ENCODE data around the gene EPS8L2. TPM values are rescaled to one million over a fixed set of nuclear protein-coding genes. Genes with fewer than 3 reads are reported as not detected.

The EPS8L2 gene
- total and polyA plus RNA-seq, 4 donors = 24.4 to 138 (median 62.7) TPM

DNA sequence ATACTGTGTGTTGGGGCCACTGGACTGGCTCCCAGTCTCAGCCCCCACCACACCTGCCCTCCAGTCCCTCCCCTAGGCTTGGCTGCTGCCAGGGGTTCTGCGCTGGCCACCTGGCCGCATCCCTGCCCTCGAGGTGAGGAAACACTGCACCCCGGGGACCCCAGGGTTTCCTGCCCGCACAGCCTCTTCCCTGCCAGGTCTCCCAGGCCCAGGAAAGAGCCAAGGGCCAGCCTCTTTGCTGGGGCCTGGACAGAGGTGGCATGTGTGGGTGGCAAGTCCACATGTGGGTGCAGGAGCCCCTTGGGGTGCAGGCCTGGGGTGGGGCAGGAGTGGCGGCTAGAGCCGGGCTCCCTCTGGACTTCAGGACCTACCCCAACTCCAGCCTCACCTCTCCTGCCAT lies 2.5 kb downstream of the EPS8L2 start:
- no peak for TF ChIP-seq EGR1 (IDR thresholded peaks at IDR 0.05; ENCODE audit: low read depth in 2 of 2)
- TF ChIP-seq NR2F2 (IDR thresholded peaks at IDR 0.05) = no peak
- TF ChIP-seq HNF4G (IDR thresholded peaks at IDR 0.05) = no peak
- no peak for TF ChIP-seq JUND (IDR thresholded peaks at IDR 0.05)
- TF ChIP-seq, protein P1, sequence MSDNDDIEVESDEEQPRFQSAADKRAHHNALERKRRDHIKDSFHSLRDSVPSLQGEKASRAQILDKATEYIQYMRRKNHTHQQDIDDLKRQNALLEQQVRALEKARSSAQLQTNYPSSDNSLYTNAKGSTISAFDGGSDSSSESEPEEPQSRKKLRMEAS (IDR thresholded peaks at IDR 0.05) = no peak
- no peak for TF ChIP-seq HNF4A (conservative IDR thresholded peaks at IDR 0.05)
- no peak for TF ChIP-seq GABPA (IDR thresholded peaks at IDR 0.05 in 1 of 2, conservative IDR thresholded peaks at IDR 0.05 in 1 of 2)
- TF ChIP-seq ZBTB33 (IDR thresholded peaks at IDR 0.05) = no peak
- TF ChIP-seq, protein P2, sequence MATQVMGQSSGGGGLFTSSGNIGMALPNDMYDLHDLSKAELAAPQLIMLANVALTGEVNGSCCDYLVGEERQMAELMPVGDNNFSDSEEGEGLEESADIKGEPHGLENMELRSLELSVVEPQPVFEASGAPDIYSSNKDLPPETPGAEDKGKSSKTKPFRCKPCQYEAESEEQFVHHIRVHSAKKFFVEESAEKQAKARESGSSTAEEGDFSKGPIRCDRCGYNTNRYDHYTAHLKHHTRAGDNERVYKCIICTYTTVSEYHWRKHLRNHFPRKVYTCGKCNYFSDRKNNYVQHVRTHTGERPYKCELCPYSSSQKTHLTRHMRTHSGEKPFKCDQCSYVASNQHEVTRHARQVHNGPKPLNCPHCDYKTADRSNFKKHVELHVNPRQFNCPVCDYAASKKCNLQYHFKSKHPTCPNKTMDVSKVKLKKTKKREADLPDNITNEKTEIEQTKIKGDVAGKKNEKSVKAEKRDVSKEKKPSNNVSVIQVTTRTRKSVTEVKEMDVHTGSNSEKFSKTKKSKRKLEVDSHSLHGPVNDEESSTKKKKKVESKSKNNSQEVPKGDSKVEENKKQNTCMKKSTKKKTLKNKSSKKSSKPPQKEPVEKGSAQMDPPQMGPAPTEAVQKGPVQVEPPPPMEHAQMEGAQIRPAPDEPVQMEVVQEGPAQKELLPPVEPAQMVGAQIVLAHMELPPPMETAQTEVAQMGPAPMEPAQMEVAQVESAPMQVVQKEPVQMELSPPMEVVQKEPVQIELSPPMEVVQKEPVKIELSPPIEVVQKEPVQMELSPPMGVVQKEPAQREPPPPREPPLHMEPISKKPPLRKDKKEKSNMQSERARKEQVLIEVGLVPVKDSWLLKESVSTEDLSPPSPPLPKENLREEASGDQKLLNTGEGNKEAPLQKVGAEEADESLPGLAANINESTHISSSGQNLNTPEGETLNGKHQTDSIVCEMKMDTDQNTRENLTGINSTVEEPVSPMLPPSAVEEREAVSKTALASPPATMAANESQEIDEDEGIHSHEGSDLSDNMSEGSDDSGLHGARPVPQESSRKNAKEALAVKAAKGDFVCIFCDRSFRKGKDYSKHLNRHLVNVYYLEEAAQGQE (IDR thresholded peaks at IDR 0.05) = no peak
- WGBS = 67% methylated on average over 7 of the region's 7 CpGs
- no peak for DNase-seq (ENCODE audit: low spot score)
- peaks cover 24 to 74% (median 55%) of the 10 kb centered on the region in 4 donors for H3K4me1 ChIP-seq (ENCODE audit: control insufficient read depth in 4 of 4, insufficient read depth in 4 of 4, low read length in 3 of 4)
- no peak overlapping the region for H3K4me3 ChIP-seq (ENCODE audit: low read depth in 1 of 3, low read length in 3 of 3)
- H3K36me3 ChIP-seq (ENCODE audit: control insufficient read depth in 4 of 4, insufficient read depth in 3 of 4, low read depth in 1 of 4, low read length in 3 of 4) = peaks cover 0 to 2% (median 0%) of the 10 kb centered on the region in 4 donors
- no peaks in the 10 kb centered on the region for H3K27me3 ChIP-seq (ENCODE audit: control insufficient read depth in 4 of 4, insufficient read depth in 4 of 4, low read length in 3 of 4)
- no peaks in the 10 kb centered on the region for H3K9me3 ChIP-seq (ENCODE audit: control insufficient read depth in 4 of 4, low read length in 3 of 4)
- no peak overlapping the region for H3K9ac ChIP-seq (ENCODE audit: low read depth in 1 of 2, low read length in 2 of 2)
- peak overlapping the region; percentile 17 to 96 for H3K27ac ChIP-seq (ENCODE audit: low read depth in 1 of 2, low read length in 2 of 2)

- Histone ChIP-seq H3K9ac (ENCODE audit: low read depth in 1 of 2, low read length in 2 of 2) (peak overlapping the region in 1 of 2 donors; percentile 26), H3K4me3 (ENCODE audit: low read depth in 1 of 3, low read length in 3 of 3) (no peak overlapping the region), H3K27me3 (ENCODE audit: control insufficient read depth in 4 of 4, insufficient read depth in 4 of 4, low read length in 3 of 4) (no peaks in the 10 kb centered on the region), H3K4me1 (ENCODE audit: control insufficient read depth in 4 of 4, insufficient read depth in 4 of 4, low read length in 3 of 4) (peaks cover 21 to 65% (median 48%) of the 10 kb centered on the region in 4 donors), H3K9me3 (ENCODE audit: control insufficient read depth in 4 of 4, low read length in 3 of 4) (no peaks in the 10 kb centered on the region), H3K36me3 (ENCODE audit: control insufficient read depth in 4 of 4, insufficient read depth in 3 of 4, low read depth in 1 of 4, low read length in 3 of 4) (peaks cover 0 to 2% (median 0%) of the 10 kb centered on the region in 4 donors), H3K27ac (ENCODE audit: low read depth in 1 of 2, low read length in 2 of 2) (peak overlapping the region; percentile 38 to 66)
- DNase-seq (ENCODE audit: low spot score) = no peak
- WGBS = 44% methylated on average over 27 of the region's 27 CpGs
- TF ChIP-seq RAD21 (IDR thresholded peaks at IDR 0.05) = no peak
- no peak for TF ChIP-seq JUND (IDR thresholded peaks at IDR 0.05)
- TF ChIP-seq GABPA (IDR thresholded peaks at IDR 0.05 in 1 of 2, conservative IDR thresholded peaks at IDR 0.05 in 1 of 2) = no peak
- TF ChIP-seq, protein P1 (IDR thresholded peaks at IDR 0.05) = no peak
- TF ChIP-seq RXRA (IDR thresholded peaks at IDR 0.05) = no peak
- no peak for TF ChIP-seq FOXA2 (IDR thresholded peaks at IDR 0.05)
- TF ChIP-seq, protein P3, sequence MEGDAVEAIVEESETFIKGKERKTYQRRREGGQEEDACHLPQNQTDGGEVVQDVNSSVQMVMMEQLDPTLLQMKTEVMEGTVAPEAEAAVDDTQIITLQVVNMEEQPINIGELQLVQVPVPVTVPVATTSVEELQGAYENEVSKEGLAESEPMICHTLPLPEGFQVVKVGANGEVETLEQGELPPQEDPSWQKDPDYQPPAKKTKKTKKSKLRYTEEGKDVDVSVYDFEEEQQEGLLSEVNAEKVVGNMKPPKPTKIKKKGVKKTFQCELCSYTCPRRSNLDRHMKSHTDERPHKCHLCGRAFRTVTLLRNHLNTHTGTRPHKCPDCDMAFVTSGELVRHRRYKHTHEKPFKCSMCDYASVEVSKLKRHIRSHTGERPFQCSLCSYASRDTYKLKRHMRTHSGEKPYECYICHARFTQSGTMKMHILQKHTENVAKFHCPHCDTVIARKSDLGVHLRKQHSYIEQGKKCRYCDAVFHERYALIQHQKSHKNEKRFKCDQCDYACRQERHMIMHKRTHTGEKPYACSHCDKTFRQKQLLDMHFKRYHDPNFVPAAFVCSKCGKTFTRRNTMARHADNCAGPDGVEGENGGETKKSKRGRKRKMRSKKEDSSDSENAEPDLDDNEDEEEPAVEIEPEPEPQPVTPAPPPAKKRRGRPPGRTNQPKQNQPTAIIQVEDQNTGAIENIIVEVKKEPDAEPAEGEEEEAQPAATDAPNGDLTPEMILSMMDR (IDR thresholded peaks at IDR 0.05; ENCODE audit: low read depth, low read length, missing input control) = no peak
These were observed 3.3 kb downstream of the EPS8L2 start for GRCh38 chr11:709109-709997.
